ENCODE measurements around the gene NDFIP1.

GRCh38 chr5:142120247-142120935 lies 11.8 kb downstream of the NDFIP1 start:
- TF ChIP-seq POLR2AphosphoS5 (IDR thresholded peaks at IDR 0.05) = no peak
- TF ChIP-seq, protein P1, sequence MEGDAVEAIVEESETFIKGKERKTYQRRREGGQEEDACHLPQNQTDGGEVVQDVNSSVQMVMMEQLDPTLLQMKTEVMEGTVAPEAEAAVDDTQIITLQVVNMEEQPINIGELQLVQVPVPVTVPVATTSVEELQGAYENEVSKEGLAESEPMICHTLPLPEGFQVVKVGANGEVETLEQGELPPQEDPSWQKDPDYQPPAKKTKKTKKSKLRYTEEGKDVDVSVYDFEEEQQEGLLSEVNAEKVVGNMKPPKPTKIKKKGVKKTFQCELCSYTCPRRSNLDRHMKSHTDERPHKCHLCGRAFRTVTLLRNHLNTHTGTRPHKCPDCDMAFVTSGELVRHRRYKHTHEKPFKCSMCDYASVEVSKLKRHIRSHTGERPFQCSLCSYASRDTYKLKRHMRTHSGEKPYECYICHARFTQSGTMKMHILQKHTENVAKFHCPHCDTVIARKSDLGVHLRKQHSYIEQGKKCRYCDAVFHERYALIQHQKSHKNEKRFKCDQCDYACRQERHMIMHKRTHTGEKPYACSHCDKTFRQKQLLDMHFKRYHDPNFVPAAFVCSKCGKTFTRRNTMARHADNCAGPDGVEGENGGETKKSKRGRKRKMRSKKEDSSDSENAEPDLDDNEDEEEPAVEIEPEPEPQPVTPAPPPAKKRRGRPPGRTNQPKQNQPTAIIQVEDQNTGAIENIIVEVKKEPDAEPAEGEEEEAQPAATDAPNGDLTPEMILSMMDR (IDR thresholded peaks at IDR 0.05) = no peak
- no peak for TF ChIP-seq POLR2A (IDR thresholded peaks at IDR 0.05)

All from breast epithelium (tissue), 3 donors.